CD4-positive, alpha-beta T cell (primary cell): Measurements from ENCODE around the gene KRTAP24-1. TPM values are rescaled to one million over a fixed set of nuclear protein-coding genes. Genes with fewer than 3 reads are reported as not detected.

Source experiments
- ATAC-seq: fragments of 200-7000 bp; cut with Tn5 transposase; one replicate; pipeline ENCODE4 v1.10.0; 2022; ENCODE audit warnings: mild to moderate bottlenecking; ENCODE audit not compliant: poor library complexity
- CTCF ChIA-PET: fragments of 350-600 bp; sonication (Branson Sonifier 250); formaldehyde crosslinking; loops from one replicate; lab custom pipeline; 2021; ENCODE audit warnings: antibody characterized with exemption, inconsistent platforms; lab: Charles Lee
- POLR2A ChIA-PET: fragments of 350-600 bp; sonication (Branson Sonifier 250); formaldehyde crosslinking; loops from one replicate; lab custom pipeline; 2021; ENCODE audit warnings: antibody characterized with exemption, inconsistent platforms; lab: Charles Lee
- DNase-seq, 14 experiments: peaks; one replicate each; pipeline ENCODE4 v3.0.0-alpha.2; 2013 to 2020; ENCODE audit warnings: mixed read lengths in 2 of 14
- H3K27ac ChIP-seq, 2 donors: one replicate each; pipeline versions ENCODE4 v1.5.1 to v1.7.0; 2013; ENCODE audit warnings: low read length in 2 of 2, low read depth in 1 of 2, mild to moderate bottlenecking in 1 of 2
- H3K27me3 ChIP-seq, 2 experiments: 1 replicate in 1 of 2; 2 replicates in 1 of 2; pipeline versions ENCODE4 v1.6.1 to v1.7.0; 2013; ENCODE audit warnings: low read length in 2 of 2, control low read depth in 1 of 2, mild to moderate bottlenecking in 1 of 2, moderate library complexity in 1 of 2; ENCODE audit not compliant: insufficient read depth in 2 of 2, control insufficient read depth in 1 of 2
- H3K36me3 ChIP-seq: one replicate; pipeline ENCODE4 v1.6.1; 2013; ENCODE audit warnings: low read length, control low read depth; ENCODE audit not compliant: insufficient read depth
- H3K4me1 ChIP-seq: one replicate; pipeline ENCODE4 v1.6.1; 2013; ENCODE audit warnings: low read length, control low read depth; ENCODE audit not compliant: insufficient read depth
- H3K4me3 ChIP-seq: one replicate; pipeline ENCODE4 v1.5.1; 2013; ENCODE audit warnings: mild to moderate bottlenecking, low read length, moderate library complexity
- H3K9me3 ChIP-seq, 2 experiments: 1 replicate in 1 of 2; 2 replicates in 1 of 2; pipeline versions ENCODE4 v1.6.1 to v1.7.0; 2013; ENCODE audit warnings: low read length in 2 of 2, mild to moderate bottlenecking in 2 of 2, control low read depth in 1 of 2, moderate library complexity in 1 of 2; ENCODE audit not compliant: control insufficient read depth in 1 of 2, insufficient read depth in 1 of 2
- H3K27ac Mint-ChIP-seq: one replicate; pipeline ENCODE4 v1.8.0; 2020; ENCODE audit warnings: mixed read lengths
- H3K27me3 Mint-ChIP-seq: one replicate; pipeline ENCODE4 v1.8.0; 2021; ENCODE audit warnings: mixed read lengths
- H3K36me3 Mint-ChIP-seq: one replicate; pipeline ENCODE4 v1.8.0; 2021; ENCODE audit warnings: low read depth, mixed read lengths
- H3K4me1 Mint-ChIP-seq: one replicate; pipeline ENCODE4 v1.8.0; 2021; ENCODE audit warnings: low read depth, mixed read lengths
- H3K4me3 Mint-ChIP-seq: one replicate; pipeline ENCODE4 v1.8.0; 2020; ENCODE audit warnings: mild to moderate bottlenecking, mixed read lengths
- H3K9me3 Mint-ChIP-seq: one replicate; pipeline ENCODE4 v1.8.0; 2020; ENCODE audit warnings: mixed read lengths
- intact Hi-C, 2 experiments: fragments of 100-400 bp; cut with DNase I in 1 of 2; cut with micrococcal nuclease in 1 of 2; formaldehyde crosslinking; loops; one replicate each; pipeline versions ENCODE4 v1.15.1 to v1.9.0; 2023 to 2025; cut with DNase I, micrococcal nuclease
- total RNA-seq, 174 experiments: library from RNA in 2 of 174; stranded (reverse) in 2 of 174; gene quantifications; one replicate each; pipeline ENCODE4 v1.2.3 and lab custom pipeline; 2021 to 2026
- TF ChIP-seq, protein P1 (sequence below): fragments of 200-600 bp; IDR thresholded peaks from one replicate; pipeline ENCODE4 v1.8.0; 2022; ENCODE audit warnings: antibody characterized with exemption, mild to moderate bottlenecking

KRTAP24-1 gene
- total RNA-seq, 2 experiments from 2014 or later: not detected

DNA sequence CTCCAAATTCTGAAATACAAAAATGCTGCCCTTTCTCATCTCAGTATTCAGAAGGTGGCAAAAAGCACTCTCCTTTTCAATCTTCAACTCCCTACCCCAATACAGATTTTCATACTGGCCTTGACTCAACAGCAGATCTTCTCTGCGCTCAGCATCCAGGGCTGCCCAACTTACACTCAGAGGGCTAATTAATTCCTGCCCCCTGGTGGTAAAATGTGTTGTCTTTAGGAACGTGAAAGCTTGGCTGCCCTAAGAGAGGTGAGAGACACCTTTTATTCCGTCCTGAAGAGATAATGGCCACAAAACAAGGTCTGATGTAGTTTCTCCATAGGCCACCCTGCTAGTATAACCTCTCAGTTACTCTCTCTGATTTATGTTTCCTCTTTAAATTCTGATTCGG, 25.0 kb downstream of the KRTAP24-1 start:
- intact Hi-C loops: no loop called here
- H3K36me3 Mint-ChIP-seq: no peaks in the 10 kb centered on the region
- no peaks in the 10 kb centered on the region for H3K36me3 ChIP-seq

DNA sequence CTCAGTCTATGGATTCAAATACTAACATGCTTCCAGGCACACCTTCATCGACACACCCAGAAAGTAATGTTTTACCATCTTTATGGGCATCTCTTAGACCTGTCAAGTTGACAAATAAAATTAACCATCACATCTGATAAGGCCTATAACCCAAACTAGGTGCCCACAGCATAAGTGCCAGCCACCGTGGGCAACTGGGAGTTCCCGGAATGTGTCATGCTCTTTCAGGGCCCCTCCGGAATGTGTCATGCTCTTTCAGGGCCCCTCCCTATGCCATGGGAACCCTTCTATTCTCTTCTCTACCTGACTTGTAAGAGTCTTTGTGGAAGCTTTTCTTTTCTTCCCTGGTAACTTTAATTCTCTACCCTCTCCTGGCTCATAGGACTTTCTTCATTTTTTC, 26.6 kb downstream of the KRTAP24-1 start:
- Mint-ChIP-seq H3K36me3 (no peaks in the 10 kb centered on the region), H3K4me1 (no peaks in the 10 kb centered on the region), H3K27ac (no peak overlapping the region), H3K9me3 (no peaks in the 10 kb centered on the region), H3K27me3 (no peaks in the 10 kb centered on the region), H3K4me3 (no peak overlapping the region)
- H3K27ac ChIP-seq: no peak overlapping the region
- ChIA-PET POLR2A (no interaction called here), CTCF (no interaction called here)
- ATAC-seq: no peak
- TF ChIP-seq, protein P1, sequence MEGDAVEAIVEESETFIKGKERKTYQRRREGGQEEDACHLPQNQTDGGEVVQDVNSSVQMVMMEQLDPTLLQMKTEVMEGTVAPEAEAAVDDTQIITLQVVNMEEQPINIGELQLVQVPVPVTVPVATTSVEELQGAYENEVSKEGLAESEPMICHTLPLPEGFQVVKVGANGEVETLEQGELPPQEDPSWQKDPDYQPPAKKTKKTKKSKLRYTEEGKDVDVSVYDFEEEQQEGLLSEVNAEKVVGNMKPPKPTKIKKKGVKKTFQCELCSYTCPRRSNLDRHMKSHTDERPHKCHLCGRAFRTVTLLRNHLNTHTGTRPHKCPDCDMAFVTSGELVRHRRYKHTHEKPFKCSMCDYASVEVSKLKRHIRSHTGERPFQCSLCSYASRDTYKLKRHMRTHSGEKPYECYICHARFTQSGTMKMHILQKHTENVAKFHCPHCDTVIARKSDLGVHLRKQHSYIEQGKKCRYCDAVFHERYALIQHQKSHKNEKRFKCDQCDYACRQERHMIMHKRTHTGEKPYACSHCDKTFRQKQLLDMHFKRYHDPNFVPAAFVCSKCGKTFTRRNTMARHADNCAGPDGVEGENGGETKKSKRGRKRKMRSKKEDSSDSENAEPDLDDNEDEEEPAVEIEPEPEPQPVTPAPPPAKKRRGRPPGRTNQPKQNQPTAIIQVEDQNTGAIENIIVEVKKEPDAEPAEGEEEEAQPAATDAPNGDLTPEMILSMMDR: no peak
- no peak overlapping the region for H3K4me3 ChIP-seq
- H3K27me3 ChIP-seq: no peaks in the 10 kb centered on the region
- no peaks in the 10 kb centered on the region for H3K9me3 ChIP-seq
- DNase-seq: no peak
- no peaks in the 10 kb centered on the region for H3K4me1 ChIP-seq
- H3K36me3 ChIP-seq: no peaks in the 10 kb centered on the region
- intact Hi-C loops: no loop called here

More for the DNA sequence above, 25.0 kb downstream of the KRTAP24-1 start:
- no peak overlapping the region for H3K4me3 Mint-ChIP-seq
- DNase-seq (no peak), ATAC-seq (no peak)
- H3K4me1 ChIP-seq: no peaks in the 10 kb centered on the region
- H3K27me3 Mint-ChIP-seq: no peaks in the 10 kb centered on the region
- no peaks in the 10 kb centered on the region for H3K9me3 Mint-ChIP-seq
- H3K27me3 ChIP-seq: no peaks in the 10 kb centered on the region
- TF ChIP-seq, protein P1: no peak
- H3K27ac Mint-ChIP-seq: no peak overlapping the region
- H3K27ac ChIP-seq: no peak overlapping the region
- H3K4me3 ChIP-seq: no peak overlapping the region
- H3K4me1 Mint-ChIP-seq: no peaks in the 10 kb centered on the region
- no peaks in the 10 kb centered on the region for H3K9me3 ChIP-seq
- ChIA-PET POLR2A (no interaction called here), CTCF (no interaction called here)

DNA sequence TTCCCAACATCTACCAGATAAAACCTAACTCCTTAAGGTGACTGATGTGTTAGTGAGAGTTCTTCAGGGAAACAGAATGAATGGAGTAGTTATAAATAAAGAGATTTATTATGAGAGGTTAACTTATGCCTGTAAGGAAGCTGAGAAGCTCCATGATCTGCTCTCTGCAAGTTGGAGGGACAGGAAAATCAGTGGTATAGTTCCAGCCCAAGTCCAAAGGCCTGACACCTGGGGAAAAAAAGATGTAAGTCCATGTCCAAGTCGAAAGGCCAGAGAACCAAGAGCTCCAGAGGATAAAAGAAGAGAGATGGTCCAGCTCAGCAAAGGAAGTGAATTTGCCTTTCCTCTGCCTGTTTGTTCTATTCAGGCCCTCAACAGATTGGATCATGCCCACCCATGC, 27.1 kb downstream of the KRTAP24-1 start:
- intact Hi-C loops: no loop called here
- Histone ChIP-seq H3K27me3 (no peaks in the 10 kb centered on the region), H3K4me3 (no peak overlapping the region), H3K4me1 (no peaks in the 10 kb centered on the region), H3K36me3 (no peaks in the 10 kb centered on the region), H3K27ac (no peak overlapping the region), H3K9me3 (no peaks in the 10 kb centered on the region)
- Mint-ChIP-seq H3K27ac (no peak overlapping the region), H3K4me3 (no peak overlapping the region), H3K9me3 (no peaks in the 10 kb centered on the region), H3K36me3 (no peaks in the 10 kb centered on the region), H3K4me1 (no peaks in the 10 kb centered on the region), H3K27me3 (no peaks in the 10 kb centered on the region)
- ChIA-PET CTCF (no interaction called here), POLR2A (no interaction called here)
- DNase-seq: no peak
- no peak for ATAC-seq
- TF ChIP-seq, protein P1: no peak
